Measurements from ENCODE around the gene TMEM151B. TPM values are rescaled to one million over a fixed set of nuclear protein-coding genes. Genes with fewer than 3 reads are reported as not detected.

The TMEM151B gene
- total RNA-seq, 1 donor from 2014 or later, result 0.13 TPM

- no peaks in the 10 kb centered on the region for H3K27me3 ChIP-seq
- peaks cover 30% of the 10 kb centered on the region for H3K4me1 Mint-ChIP-seq
- no peak overlapping the region for H3K9ac ChIP-seq
- no peak overlapping the region for H3K4me2 ChIP-seq
- peaks cover 9% of the 10 kb centered on the region for H3K27me3 Mint-ChIP-seq (ENCODE audit: insufficient read depth, low read depth)
- no peaks in the 10 kb centered on the region for H3K9me3 Mint-ChIP-seq
- no peak overlapping the region for H3K4me3 Mint-ChIP-seq
- peaks cover 8% of the 10 kb centered on the region for H3K4me1 ChIP-seq
- DNase-seq (ENCODE audit: low spot score), result no peak
- peak overlapping the region; percentile 38 for H3K27ac Mint-ChIP-seq
- peaks cover 9% of the 10 kb centered on the region for H3K36me3 Mint-ChIP-seq
- no peaks in the 10 kb centered on the region for H4K20me1 ChIP-seq (ENCODE audit: low read depth)
- no peaks in the 10 kb centered on the region for H3K9me3 ChIP-seq (ENCODE audit: low read depth)
- no peak overlapping the region for H3K4me3 ChIP-seq
- H3F3A ChIP-seq (ENCODE audit: low read depth), result peaks cover 19% of the 10 kb centered on the region
- H3K79me2 ChIP-seq (ENCODE audit: low read depth), result no peaks in the 10 kb centered on the region
- no peak overlapping the region for H2AFZ ChIP-seq (replicated peaks)
- TF ChIP-seq EZH2 (IDR thresholded peaks at IDR 0.05), result no peak
- H3K36me3 ChIP-seq, result no peaks in the 10 kb centered on the region
- no peak overlapping the region for H3K27ac ChIP-seq
Observed at GRCh38 chr6:44233567-44234100, 36.6 kb upstream of the TMEM151B start.

- H3K9ac ChIP-seq, result no peak overlapping the region
- no peaks in the 10 kb centered on the region for H3K79me2 ChIP-seq (ENCODE audit: low read depth)
- H3K4me1 Mint-ChIP-seq, result peaks cover 30% of the 10 kb centered on the region
- peaks cover 9% of the 10 kb centered on the region for H3K27me3 Mint-ChIP-seq (ENCODE audit: insufficient read depth, low read depth)
- peaks cover 9% of the 10 kb centered on the region for H3K36me3 Mint-ChIP-seq
- H3F3A ChIP-seq (ENCODE audit: low read depth), result peaks cover 21% of the 10 kb centered on the region
- no peaks in the 10 kb centered on the region for H3K9me3 Mint-ChIP-seq
- H3K4me3 ChIP-seq, result no peak overlapping the region
- peaks cover 8% of the 10 kb centered on the region for H3K4me1 ChIP-seq
- TF ChIP-seq EZH2 (IDR thresholded peaks at IDR 0.05) (no peak), EZH2phosphoT487 (IDR thresholded peaks at IDR 0.05) (no peak), CTCF (IDR thresholded peaks at IDR 0.05) (peak; percentile 70)
- H3K9me3 ChIP-seq (ENCODE audit: low read depth), result no peaks in the 10 kb centered on the region
- H4K20me1 ChIP-seq (ENCODE audit: low read depth), result no peaks in the 10 kb centered on the region
- H3K36me3 ChIP-seq, result no peaks in the 10 kb centered on the region
- no peak overlapping the region for H3K27ac ChIP-seq
- peak overlapping the region; percentile 5 for H3K4me2 ChIP-seq
- no peaks in the 10 kb centered on the region for H3K27me3 ChIP-seq
- H3K4me3 Mint-ChIP-seq, result peak overlapping the region; percentile 4
- H2AFZ ChIP-seq (replicated peaks), result no peak overlapping the region
- peak; percentile 87 for DNase-seq (ENCODE audit: low spot score)
- H3K27ac Mint-ChIP-seq, result peak overlapping the region; percentile 57
Observed at GRCh38 chr6:44234101-44235025, 35.9 kb upstream of the TMEM151B start.

GRCh38 chr6:44235269-44235668, 35.0 kb upstream of the TMEM151B start:
- Histone ChIP-seq H3K4me1 (peaks cover 8% of the 10 kb centered on the region), H3K9ac (no peak overlapping the region), H3K27me3 (no peaks in the 10 kb centered on the region), H3F3A (ENCODE audit: low read depth) (peaks cover 22% of the 10 kb centered on the region), H3K36me3 (no peaks in the 10 kb centered on the region), H3K27ac (no peak overlapping the region), H4K20me1 (ENCODE audit: low read depth) (no peaks in the 10 kb centered on the region), H3K4me2 (no peak overlapping the region), H3K79me2 (ENCODE audit: low read depth) (no peaks in the 10 kb centered on the region), H3K4me3 (no peak overlapping the region), H3K9me3 (ENCODE audit: low read depth) (no peaks in the 10 kb centered on the region), H2AFZ (replicated peaks) (no peak overlapping the region)
- H3K9me3 Mint-ChIP-seq, result no peaks in the 10 kb centered on the region
- TF ChIP-seq CTCF (IDR thresholded peaks at IDR 0.05), result no peak
- TF ChIP-seq EZH2 (IDR thresholded peaks at IDR 0.05), result no peak
- no peak for TF ChIP-seq EZH2phosphoT487 (IDR thresholded peaks at IDR 0.05)
- peaks cover 9% of the 10 kb centered on the region for H3K36me3 Mint-ChIP-seq
- H3K27ac Mint-ChIP-seq, result no peak overlapping the region
- H3K4me3 Mint-ChIP-seq, result no peak overlapping the region
- no peak for DNase-seq (ENCODE audit: low spot score)
- H3K4me1 Mint-ChIP-seq, result peaks cover 30% of the 10 kb centered on the region
- peaks cover 9% of the 10 kb centered on the region for H3K27me3 Mint-ChIP-seq (ENCODE audit: insufficient read depth, low read depth)
